Left ventricle myocardium superior (tissue), 1 donor: ENCODE results near the gene PLCD1. TPM values are rescaled to one million over a fixed set of nuclear protein-coding genes. Genes with fewer than 3 reads are reported as not detected.
"Not testable (repeated sequence)": the region's sequence is repeated elsewhere in the genome, so short reads cannot be mapped to it uniquely, and the experiment has no call there.

Source experiments
- ATAC-seq: fragments of 200-7000 bp; cut with Tn5 transposase; one replicate; pipeline ENCODE4 v1.9.1; 2020; ENCODE audit warnings: mild to moderate bottlenecking, moderate library complexity
- DNase-seq: peaks from one replicate; pipeline ENCODE4 v3.0.0-alpha.2; 2020
- intact Hi-C: fragments of 100-400 bp; cut with micrococcal nuclease; formaldehyde crosslinking; loops from one replicate; pipeline ENCODE4 v1.11.0; 2022
- total RNA-seq: library from RNA; stranded (reverse); fragmentation: NEBNext Ultra II Directional; extraction: Animal tissue kit (Norgen Biotek cat#: 25700); gene quantifications from one replicate; pipeline ENCODE4 v1.2.1, GENCODE V29; 2021
- donor health status: DM: no; HTN: yes; CAD: no; lungs with severe emphysema.

The PLCD1 gene
- total RNA-seq, 1 donor from 2014 or later = 6.9 TPM

DNA sequence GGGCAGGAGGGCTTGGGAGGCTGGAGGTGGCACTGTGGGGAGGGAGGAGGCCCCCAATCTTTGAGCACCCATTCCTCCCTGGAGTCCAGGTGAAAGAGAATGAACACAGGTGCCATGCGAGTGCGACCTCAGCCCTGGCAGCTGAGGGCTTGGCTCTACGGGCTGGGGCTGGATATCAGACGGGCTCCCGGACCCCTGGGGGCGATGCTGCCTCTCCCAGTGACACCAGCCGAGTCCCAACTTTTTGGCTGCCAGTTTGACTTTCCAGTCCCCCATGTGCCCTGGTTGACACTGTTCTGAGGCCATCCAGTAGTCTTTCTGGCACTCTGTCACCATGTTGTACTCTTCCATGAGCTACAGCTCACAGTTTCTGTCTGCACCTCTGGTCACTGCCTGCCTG is 37.6 kb downstream of the PLCD1 start:
- intact Hi-C loops = no loop called here
- DNase-seq (no peak), ATAC-seq (no peak)

GRCh38 chr3:37991109-37991508 is 38.3 kb downstream of the PLCD1 start:
- intact Hi-C loops = no loop called here
- DNase-seq (no peak), ATAC-seq (no peak)

DNA sequence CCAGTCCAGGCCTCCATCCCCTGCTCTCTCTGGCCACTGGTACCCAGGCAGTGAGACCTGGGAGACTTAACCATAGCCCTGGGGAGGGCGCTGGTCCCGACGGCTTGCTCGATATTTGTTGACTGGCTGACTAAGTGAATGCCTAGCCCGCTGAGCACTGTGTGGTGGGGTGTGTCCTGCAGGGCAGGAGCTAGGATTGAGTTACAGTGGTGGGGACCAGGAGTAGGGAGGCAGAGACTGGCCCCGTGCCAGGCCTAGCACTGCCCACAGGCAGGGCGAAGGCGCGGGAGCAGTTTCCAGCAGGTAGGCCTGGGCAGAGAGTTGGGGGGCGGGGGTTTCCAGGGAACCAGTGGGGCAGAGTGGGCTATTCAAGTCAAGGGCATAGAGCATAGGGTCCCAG is 38.9 kb downstream of the PLCD1 start, which contains the start of gene VILL:
Gene VILL, plus strand, starts transcription at position 260 of the 400 bp plus-strand sequence. CDS start 2,887 bp downstream, outside the sequence.
- DNase-seq (no peak), ATAC-seq (no peak)
- intact Hi-C loops = no loop called here

DNA sequence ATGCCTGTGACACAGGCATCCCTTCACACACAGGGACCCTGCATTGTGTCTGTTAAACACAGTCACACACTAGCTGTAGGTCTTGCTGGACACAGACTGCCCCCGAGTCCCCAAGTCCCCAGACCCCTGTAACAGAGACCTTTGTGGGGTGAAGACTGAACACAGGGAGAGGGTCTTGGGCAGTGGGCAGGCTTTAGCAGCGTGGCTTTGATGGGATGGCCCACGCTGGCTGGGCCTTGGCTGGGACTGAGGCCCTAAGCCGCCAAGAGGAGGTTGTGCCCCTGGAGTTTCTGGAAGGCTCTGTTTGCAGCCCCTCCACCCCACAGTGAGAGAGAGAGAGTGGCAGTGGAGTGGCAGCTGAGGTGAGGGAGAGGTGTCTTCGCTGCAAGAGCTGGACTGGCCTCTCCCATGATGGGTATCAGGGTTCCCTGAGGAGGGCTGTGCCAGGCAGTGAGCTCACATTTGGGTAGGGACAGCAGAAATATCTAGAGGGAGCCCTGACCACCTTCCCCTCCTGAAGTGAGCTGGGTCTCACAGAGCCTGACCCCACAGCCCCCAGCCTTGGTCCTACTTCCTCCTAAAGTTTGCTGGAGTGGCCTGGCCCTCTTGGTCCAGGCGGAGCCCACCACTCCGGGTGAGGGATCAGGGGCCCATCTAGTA is 39.5 kb downstream of the PLCD1 start:
- intact Hi-C loops = no loop called here
- ATAC-seq = no peak
- DNase-seq = no peak

- ATAC-seq (no peak), DNase-seq (no peak)
- intact Hi-C loops = no loop called here
These were observed 40.4 kb downstream of the PLCD1 start for GRCh38 chr3:37988931-37989525.

GRCh38 chr3:37988376-37988775 is 41.1 kb downstream of the PLCD1 start:
- DNase-seq, ATAC-seq, intact Hi-C loops: not testable (repeated sequence)

- intact Hi-C loops = no loop called here
- ATAC-seq = no peak
- no peak for DNase-seq
These were observed 41.7 kb downstream of the PLCD1 start for GRCh38 chr3:37987751-37988179.

GRCh38 chr3:37987315-37987697 is 42.1 kb downstream of the PLCD1 start:
- DNase-seq = no peak
- ATAC-seq = no peak
- intact Hi-C loops = no loop called here

DNA sequence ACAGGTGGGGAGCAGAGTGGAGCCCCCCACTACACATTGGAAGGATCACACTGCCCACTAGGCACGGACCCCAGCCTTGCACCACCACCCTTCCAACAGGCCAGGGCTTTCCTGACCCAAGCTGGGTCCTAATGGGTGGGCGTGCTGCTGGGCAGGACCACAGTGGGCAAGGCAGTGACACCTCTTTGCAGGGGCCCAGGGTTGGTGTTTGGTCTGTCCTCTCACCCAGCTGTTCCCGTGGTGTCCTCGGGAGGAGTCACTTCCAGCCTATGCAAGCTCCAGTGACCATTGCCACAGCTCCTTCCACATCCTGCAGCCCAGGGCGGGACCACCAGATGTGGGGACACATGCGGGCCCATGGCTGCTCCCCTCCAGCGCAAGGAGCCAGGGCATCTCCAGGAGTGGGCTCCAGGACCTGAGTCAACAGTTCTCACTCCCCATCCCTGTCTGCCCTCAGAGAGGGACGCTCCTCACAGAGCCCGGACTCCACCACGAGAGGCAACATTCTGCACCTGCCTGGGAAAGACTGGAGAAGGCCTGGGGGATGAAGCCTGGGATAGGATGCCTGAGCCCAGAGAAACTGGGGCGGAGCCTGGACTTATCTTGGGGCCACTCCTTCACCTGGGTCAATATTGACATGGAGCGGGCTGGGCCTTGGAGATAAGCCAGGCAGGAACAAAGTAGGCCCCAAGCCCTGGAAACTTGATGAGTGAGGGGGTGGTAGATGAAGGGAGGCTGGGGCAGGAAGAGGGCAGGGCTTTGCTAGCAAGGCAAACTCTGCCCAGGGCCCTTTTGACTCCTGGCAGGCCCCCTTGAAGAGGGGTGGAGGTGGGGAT is 42.7 kb downstream of the PLCD1 start:
- ATAC-seq (no peak), DNase-seq (no peak)
- intact Hi-C loops = no loop called here

DNA sequence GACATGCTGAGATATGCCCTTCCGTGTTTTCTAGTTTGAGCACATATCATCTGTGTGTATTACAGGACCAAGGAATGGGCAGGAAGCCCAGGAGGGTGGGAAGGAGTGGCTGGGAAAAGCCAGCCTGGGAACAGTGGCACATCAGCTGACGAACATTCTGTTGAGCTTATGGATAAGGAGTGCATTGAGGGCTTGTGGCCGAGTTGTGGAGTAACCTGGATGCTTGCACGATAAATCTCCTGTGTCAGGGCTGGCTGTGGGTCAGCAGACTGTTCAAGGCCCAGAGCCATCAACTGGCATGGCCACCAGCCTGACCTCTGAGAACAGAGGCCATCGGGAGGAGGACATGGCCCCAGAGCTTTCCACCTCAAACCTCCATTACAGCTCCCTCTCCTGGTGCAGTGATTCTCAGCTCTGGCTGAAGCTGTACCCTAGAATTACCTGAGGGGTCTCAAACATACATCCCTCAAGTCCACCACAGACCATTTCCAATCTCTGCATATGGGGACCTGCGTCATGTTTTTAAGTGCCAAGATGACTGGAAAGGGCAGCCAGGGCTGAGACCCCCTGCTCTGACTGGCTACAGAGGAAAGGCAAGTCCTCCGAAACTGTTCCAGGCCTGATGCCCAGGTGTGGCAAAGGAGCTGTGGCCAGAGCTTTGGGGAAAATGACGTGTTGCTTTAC is 43.7 kb downstream of the PLCD1 start:
- intact Hi-C loops = no loop called here
- DNase-seq = peak; percentile 60
- ATAC-seq = peak; percentile 85

- ATAC-seq (no peak), DNase-seq (no peak)
- intact Hi-C loops = no loop called here
These were observed 44.8 kb downstream of the PLCD1 start for GRCh38 chr3:37984596-37984995.

GRCh38 chr3:37984051-37984450 is 45.4 kb downstream of the PLCD1 start:
- DNase-seq = no peak
- intact Hi-C loops = no loop called here
- no peak for ATAC-seq

GRCh38 chr3:37982331-37982730 is 47.1 kb downstream of the PLCD1 start:
- intact Hi-C loops = no loop called here
- DNase-seq (no peak), ATAC-seq (no peak)

GRCh38 chr3:37981348-37981664 is 48.1 kb downstream of the PLCD1 start:
- intact Hi-C loops = no loop called here
- DNase-seq (no peak), ATAC-seq (no peak)

DNA sequence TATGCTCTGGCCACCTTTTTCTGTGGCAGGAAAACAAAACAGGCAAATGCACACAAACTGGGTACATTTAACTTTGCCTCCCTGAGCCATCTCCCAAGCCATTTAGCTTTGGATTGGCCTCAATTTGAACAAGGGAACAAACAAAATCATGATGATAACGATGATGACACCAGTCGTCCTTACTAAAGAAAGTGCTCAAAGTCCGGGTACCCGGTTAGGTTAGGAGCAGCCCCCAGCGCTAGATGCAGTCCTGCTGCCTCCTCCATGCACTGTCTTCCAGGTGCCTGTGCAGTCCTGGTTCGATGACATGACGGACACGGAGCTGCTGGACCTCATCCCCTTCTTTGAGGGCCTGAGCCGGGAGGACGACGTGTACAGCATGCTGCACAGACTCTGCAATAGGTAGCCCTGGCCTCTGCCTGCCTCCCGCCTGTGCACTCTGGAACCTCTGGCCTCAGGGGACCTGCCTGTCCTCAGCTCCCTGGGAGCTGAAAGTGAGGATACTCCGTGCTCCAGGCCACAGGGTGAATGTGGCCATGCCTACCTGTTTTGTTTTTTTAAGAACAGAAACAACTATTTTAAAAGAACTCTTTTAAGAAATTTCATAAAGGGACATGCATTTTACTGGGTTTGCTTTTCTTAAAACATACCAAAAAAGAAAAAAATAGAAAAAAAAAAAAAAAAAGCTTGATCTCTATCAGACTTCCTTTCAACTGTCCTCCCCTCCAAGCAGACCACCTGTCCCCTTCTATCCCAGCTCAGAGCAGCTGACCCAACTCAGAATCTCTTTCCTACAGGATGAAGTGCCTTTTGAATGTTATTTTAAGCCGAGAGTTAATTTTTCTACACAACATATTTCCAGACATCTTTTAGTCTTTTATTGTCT is 48.7 kb downstream of the PLCD1 start:
- no peak for DNase-seq
- no peak for ATAC-seq
- intact Hi-C loops = no loop called here

- ATAC-seq (no peak), DNase-seq (no peak)
- intact Hi-C loops = no loop called here
These were observed 49.6 kb downstream of the PLCD1 start for GRCh38 chr3:37979541-37980461.

DNA sequence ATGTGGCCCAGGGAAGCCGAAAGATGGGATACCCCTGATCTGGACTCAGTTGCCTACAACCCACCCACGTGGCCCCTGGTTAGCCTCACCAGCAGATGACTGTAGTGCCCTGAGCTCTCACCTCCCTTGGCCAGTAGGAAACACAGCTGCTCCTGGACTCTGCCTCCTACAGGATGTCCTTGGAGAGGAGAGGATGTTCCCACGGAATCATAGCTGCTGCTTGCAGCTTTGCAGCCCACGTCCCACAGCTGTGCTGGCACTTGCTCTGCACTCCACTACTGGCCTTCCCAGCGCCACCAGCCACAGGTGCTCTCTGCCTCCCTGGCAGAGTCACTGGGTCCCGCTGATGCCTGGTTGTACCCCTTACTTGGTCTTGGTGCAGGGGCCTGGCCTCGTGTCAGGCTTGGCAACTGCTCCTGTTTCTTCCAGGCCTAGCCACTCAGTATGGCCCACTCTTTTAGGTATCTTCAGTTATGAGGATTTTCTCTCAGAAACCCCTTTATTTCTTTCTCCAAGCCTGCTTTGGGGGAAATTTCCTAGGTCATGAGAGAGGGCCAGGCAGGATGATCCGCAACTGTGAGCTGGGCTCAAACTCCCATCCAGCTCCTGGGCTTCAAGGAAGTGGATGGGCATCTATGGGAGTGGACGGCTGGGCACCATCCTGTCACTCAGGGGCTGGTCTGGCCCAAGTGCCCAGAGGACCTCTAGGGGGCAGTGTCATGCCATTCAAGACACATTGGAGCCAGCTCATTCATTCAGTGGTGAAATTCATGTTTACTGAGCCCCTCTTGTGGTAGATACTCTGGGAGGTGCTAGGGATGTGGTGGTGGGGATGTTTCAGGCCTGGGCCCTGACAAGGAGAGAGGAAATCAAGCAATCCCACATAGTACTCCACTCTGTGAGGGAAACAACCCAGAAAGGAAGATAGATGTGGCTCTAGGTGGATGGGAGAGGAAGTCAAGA is 55.0 kb downstream of the PLCD1 start:
- intact Hi-C loops = no loop called here
- ATAC-seq (peak; percentile 81), DNase-seq (peak; percentile 64)
